Kidney (tissue), 22 donors: ENCODE results near the gene TACC2. TPM values are rescaled to one million over a fixed set of nuclear protein-coding genes. Genes with fewer than 3 reads are reported as not detected.
A peak's percentile ranks its signal among the peaks of the same experiment; 100 is the strongest.

Experiments
- DNase-seq, 5 donors: peaks; one replicate each; pipeline ENCODE4 v3.0.0-alpha.2; 2013 to 2020
- FAIRE-seq: peaks from 2 replicates; lab custom pipeline; 2012; peaks lifted over from hg19 to GRCh38; lab: Jason Lieb, UNC
- H3K27ac ChIP-seq, 2 donors: one replicate each; pipeline ENCODE4 v1.7.0; 2013; ENCODE audit warnings: low read depth in 2 of 2, low read length in 2 of 2, inconsistent platforms in 1 of 2
- H3K27me3 ChIP-seq: one replicate; pipeline ENCODE4 v1.7.1; 2013; ENCODE audit warnings: low read length, inconsistent platforms; ENCODE audit not compliant: control insufficient read depth, insufficient read depth
- H3K36me3 ChIP-seq, 3 donors: one replicate each; pipeline versions ENCODE4 v1.7.0 to v1.7.1; 2013; ENCODE audit warnings: low read length in 3 of 3, control low read depth in 1 of 3, inconsistent platforms in 1 of 3; ENCODE audit not compliant: insufficient read depth in 3 of 3, control insufficient read depth in 2 of 3
- H3K4me1 ChIP-seq, 3 donors: one replicate each; pipeline versions ENCODE4 v1.7.0 to v1.7.1; 2013; ENCODE audit warnings: low read length in 3 of 3, inconsistent platforms in 1 of 3, low read depth in 1 of 3; ENCODE audit not compliant: control insufficient read depth in 2 of 3, insufficient read depth in 2 of 3
- H3K4me3 ChIP-seq, 3 donors: one replicate each; pipeline versions ENCODE4 v1.7.0 to v1.8.1; 2013; ENCODE audit warnings: low read length in 3 of 3, control low read depth in 1 of 3, inconsistent platforms in 1 of 3
- H3K9ac ChIP-seq, 3 donors: one replicate each; pipeline versions ENCODE4 v1.7.0 to v1.7.1; 2013; ENCODE audit warnings: low read length in 3 of 3, control low read depth in 1 of 3, inconsistent platforms in 1 of 3
- H3K9me3 ChIP-seq, 3 donors: one replicate each; pipeline versions ENCODE4 v1.7.0 to v1.7.1; 2013; ENCODE audit warnings: low read length in 3 of 3, control low read depth in 1 of 3, inconsistent platforms in 1 of 3; ENCODE audit not compliant: control insufficient read depth in 2 of 3, insufficient read depth in 1 of 3
- CTCF ChIP-seq: IDR thresholded peaks from 3 replicates; pipeline ENCODE4 v1.5.1; 2012; ENCODE audit warnings: mild to moderate bottlenecking, moderate library complexity, borderline replicate concordance; ENCODE audit not compliant: insufficient read depth; ENCODE audit errors: extremely low read depth
- intact Hi-C: fragments of 100-400 bp; cut with DNase I; formaldehyde crosslinking; loops from one replicate; pipeline ENCODE4 v1.11.1; 2022
- long read RNA-seq, 10 donors: library from polyadenylated mRNA in 1 of 10; unstranded in 1 of 10; transcript quantifications; one replicate each; pipeline ENCODE4 v2.0.0 and lab custom pipeline, GENCODE V29; 2021 to 2026
- polyA plus RNA-seq: library from polyadenylated mRNA; stranded (reverse); fragments of 350-450 nt; fragmentation: Illumina TruSeq; extraction: RNeasy Lipid Tissue Mini Kit (QIAGEN cat#74804); gene quantifications from one replicate; pipeline ENCODE4 v1.2.3, GENCODE V29; 2014; ENCODE audit warnings: low read depth, low replicate concordance; ENCODE audit not compliant: insufficient read depth
- total RNA-seq: library from RNA; stranded (reverse); fragmentation: NEBNext Ultra II Directional; extraction: Animal tissue kit (Norgen Biotek cat#: 25700); gene quantifications from one replicate; pipeline ENCODE4 v1.2.1, GENCODE V29; 2021
- donor health status: control.
- donor health status: control.
- donor health status: control.
- donor health status: control.
- donor health status: control.
- donor health status: DM: yes; HTN: yes; CAD: no.
- donor health status: Normal renal cell carcinoma (clear cell type).

The TACC2 gene
- total RNA-seq: 81.0 TPM
- polyA plus RNA-seq: 36.4 TPM
- long read RNA-seq, donor 1, partial matches to known transcripts: 11 of 14 reads
- long read RNA-seq, donor 1, other reads (novel, unspliced or antisense): 0 of 14 reads
- long read RNA-seq, donor 2, partial matches to known transcripts: 8 of 10 reads
- long read RNA-seq, donor 2, other reads (novel, unspliced or antisense): 0 of 10 reads
- long read RNA-seq, donor 3, partial matches to known transcripts: 9 of 13 reads
- long read RNA-seq, donor 3, other reads (novel, unspliced or antisense): 0 of 13 reads
- long read RNA-seq, donor 4, partial matches to known transcripts: 6 of 8 reads
- long read RNA-seq, donor 4, other reads (novel, unspliced or antisense): 0 of 8 reads
- long read RNA-seq, donor 5: 0 reads
- long read RNA-seq, donor 6, partial matches to known transcripts: 0 of 1 reads
- long read RNA-seq, donor 6, other reads (novel, unspliced or antisense): 0 of 1 reads
- long read RNA-seq, donor 7, transcript TACC2-205 (13 exons, 3,281 nt): major isoform, 5 of 28 reads
- long read RNA-seq, donor 7, partial matches to known transcripts: 13 of 28 reads
- long read RNA-seq, donor 7, other reads (novel, unspliced or antisense): 10 of 28 reads
- long read RNA-seq, donor 8, partial matches to known transcripts: 7 of 11 reads
- long read RNA-seq, donor 8, other reads (novel, unspliced or antisense): 0 of 11 reads
- long read RNA-seq, donor 9, partial matches to known transcripts: 0 of 1 reads
- long read RNA-seq, donor 9, other reads (novel, unspliced or antisense): 0 of 1 reads
- long read RNA-seq, donor 10, partial matches to known transcripts: 11 of 14 reads
- long read RNA-seq, donor 10, other reads (novel, unspliced or antisense): 0 of 14 reads

- no peak for DNase-seq
These were observed at the start of gene TACC2 for GRCh38 chr10:121988361-121989324. Gene TACC2, plus strand, starts transcription at chr10:121989163. Its CDS starts 32,819 bp downstream, at chr10:122021982.

GRCh38 chr10:121941532-121941931 is 47.4 kb upstream of the TACC2 start:
- intact Hi-C loops: no loop called here
- no peaks in the 10 kb centered on the region for H3K36me3 ChIP-seq
- no peak overlapping the region for H3K4me3 ChIP-seq
- no peaks in the 10 kb centered on the region for H3K9me3 ChIP-seq
- no peaks in the 10 kb centered on the region for H3K27me3 ChIP-seq
- DNase-seq: no peak
- no peak overlapping the region for H3K9ac ChIP-seq
- H3K4me1 ChIP-seq: no peaks in the 10 kb centered on the region
- TF ChIP-seq CTCF: no peak
- no peak overlapping the region for H3K27ac ChIP-seq
- FAIRE-seq: no peak

More at GRCh38 chr10:121988361-121989324, at the start of gene TACC2:
- peaks cover 0 to 8% (median 5%) of the 10 kb centered on the region in 3 donors for H3K9me3 ChIP-seq
- no peaks in the 10 kb centered on the region for H3K36me3 ChIP-seq
- no peaks in the 10 kb centered on the region for H3K27me3 ChIP-seq
- no peak for FAIRE-seq
- H3K9ac ChIP-seq: no peak within 1 kb of the TSS
- intact Hi-C loops: no loop called here
- H3K4me1 ChIP-seq: peaks cover 0 to 3% (median 3%) of the 10 kb centered on the region in 3 donors
- H3K27ac ChIP-seq: no peak within 1 kb of the TSS
- no peak for TF ChIP-seq CTCF
- no peak within 1 kb of the TSS for H3K4me3 ChIP-seq

GRCh38 chr10:121942749-121943416 is 46.1 kb upstream of the TACC2 start:
- Histone ChIP-seq H3K4me1 (no peaks in the 10 kb centered on the region), H3K4me3 (no peak overlapping the region), H3K27me3 (no peaks in the 10 kb centered on the region), H3K27ac (no peak overlapping the region), H3K36me3 (no peaks in the 10 kb centered on the region), H3K9ac (no peak overlapping the region), H3K9me3 (no peaks in the 10 kb centered on the region)
- DNase-seq (peak in 1 of 5 donors; percentile 52), FAIRE-seq (no peak)
- intact Hi-C loops: no loop called here
- TF ChIP-seq CTCF: no peak
